ENCODE results near the gene ADCY3.

ADCY3 gene

DNA sequence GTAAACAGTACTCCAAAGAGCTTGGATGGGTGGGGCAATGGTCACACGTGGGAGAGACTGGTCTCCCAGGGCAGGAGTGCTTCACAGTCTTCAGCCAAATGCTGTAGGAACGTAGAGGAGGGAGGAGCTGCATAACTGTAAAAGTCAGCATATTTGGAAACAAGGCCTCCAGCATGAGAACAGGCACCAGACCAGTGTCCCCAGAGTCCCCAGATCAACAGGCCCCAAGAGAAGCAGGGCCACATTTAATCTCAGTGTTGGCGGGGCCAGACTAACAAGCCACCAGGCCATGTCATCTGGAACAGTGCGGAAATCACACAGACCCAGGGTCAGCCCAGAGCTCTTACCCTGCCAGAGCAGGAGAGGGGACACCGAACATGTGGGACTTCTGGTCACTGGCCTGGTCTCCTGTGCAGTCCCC is 63.2 kb downstream of the ADCY3 start:
- H3K4me3 ChIP-seq (ENCODE audit: low read length): no peak overlapping the region
- TF ChIP-seq, protein P1, sequence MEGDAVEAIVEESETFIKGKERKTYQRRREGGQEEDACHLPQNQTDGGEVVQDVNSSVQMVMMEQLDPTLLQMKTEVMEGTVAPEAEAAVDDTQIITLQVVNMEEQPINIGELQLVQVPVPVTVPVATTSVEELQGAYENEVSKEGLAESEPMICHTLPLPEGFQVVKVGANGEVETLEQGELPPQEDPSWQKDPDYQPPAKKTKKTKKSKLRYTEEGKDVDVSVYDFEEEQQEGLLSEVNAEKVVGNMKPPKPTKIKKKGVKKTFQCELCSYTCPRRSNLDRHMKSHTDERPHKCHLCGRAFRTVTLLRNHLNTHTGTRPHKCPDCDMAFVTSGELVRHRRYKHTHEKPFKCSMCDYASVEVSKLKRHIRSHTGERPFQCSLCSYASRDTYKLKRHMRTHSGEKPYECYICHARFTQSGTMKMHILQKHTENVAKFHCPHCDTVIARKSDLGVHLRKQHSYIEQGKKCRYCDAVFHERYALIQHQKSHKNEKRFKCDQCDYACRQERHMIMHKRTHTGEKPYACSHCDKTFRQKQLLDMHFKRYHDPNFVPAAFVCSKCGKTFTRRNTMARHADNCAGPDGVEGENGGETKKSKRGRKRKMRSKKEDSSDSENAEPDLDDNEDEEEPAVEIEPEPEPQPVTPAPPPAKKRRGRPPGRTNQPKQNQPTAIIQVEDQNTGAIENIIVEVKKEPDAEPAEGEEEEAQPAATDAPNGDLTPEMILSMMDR (IDR thresholded peaks at IDR 0.05; ENCODE audit: insufficient read depth, low read depth, low read length, missing control alignments): no peak
- no peak for DNase-seq (ENCODE audit: low read depth)

DNA sequence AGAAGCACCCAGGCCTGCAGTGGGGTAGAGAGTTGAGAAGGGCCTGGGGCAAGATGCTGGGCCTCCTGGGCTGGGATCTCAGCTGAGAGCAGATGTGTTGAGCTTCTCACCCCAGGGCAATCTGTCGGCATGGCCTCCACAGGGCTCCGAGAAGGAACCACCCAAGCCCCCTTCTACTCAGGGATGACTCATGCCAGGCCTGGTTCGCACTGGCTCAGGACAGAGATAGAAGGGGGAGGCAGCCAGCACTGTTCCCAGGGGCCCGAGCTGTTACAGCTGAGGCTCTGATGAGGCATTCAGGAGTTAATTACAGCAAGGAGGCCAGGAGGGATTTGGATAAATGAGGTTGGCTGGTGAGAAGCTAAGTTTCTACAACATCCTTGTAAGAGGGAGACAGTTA is 64.3 kb downstream of the ADCY3 start:
- H3K4me3 ChIP-seq (ENCODE audit: low read length): no peak overlapping the region
- TF ChIP-seq, protein P1 (IDR thresholded peaks at IDR 0.05; ENCODE audit: insufficient read depth, low read depth, low read length, missing control alignments): no peak
- no peak for DNase-seq (ENCODE audit: low read depth)

DNA sequence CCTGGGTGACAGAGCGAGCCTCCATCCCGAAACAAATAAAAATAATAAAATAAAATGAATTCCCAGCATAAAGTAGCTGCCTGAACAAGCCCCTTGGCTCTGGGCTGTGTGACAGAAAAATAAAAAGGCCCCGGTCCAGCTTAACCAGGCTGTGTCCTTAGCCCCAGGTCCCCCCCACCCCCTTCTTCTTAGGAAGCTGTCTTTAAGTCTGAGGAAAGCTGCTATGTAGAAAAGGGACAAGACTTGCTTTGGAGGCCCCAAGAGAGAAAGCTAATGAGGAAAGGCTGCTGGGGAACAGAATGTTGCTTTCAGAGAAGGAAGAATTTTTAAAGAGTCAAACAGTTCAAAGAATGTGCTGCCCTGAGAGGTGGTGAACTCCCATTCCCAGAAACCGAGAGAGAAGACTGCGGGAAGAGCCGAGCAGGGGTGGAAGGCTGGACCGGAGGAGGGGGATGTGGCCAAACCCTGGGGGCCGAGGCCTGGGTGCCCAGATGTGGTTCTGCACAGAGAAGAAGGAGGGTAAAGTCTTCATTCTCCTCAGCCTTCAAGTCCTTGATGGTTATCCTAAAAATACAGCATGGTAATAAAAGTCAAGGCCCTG is 64.9 kb downstream of the ADCY3 start:
- no peak overlapping the region for H3K4me3 ChIP-seq (ENCODE audit: low read length)
- TF ChIP-seq, protein P1 (IDR thresholded peaks at IDR 0.05; ENCODE audit: insufficient read depth, low read depth, low read length, missing control alignments): no peak
- DNase-seq (ENCODE audit: low read depth): no peak

DNA sequence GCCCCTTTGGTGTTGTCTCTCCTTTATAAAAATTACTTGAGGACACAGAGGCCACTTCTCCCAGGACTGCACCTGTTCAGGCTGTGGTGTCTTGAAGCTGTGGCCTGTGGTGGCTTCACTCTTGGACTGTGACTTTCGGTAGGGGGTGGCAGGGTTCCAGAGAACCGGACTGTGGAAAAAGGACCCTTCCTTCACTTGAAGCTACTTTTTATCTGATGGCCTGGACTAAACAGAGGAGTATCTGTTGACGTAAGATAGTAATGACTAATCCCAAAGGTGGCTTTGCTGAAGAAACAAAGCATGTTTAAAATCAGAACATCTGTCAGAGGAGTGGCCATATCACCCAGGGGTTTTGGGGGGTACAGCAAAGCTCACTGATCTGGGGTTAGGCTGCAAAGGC is 66.0 kb downstream of the ADCY3 start:
- DNase-seq (ENCODE audit: low read depth): no peak
- H3K4me3 ChIP-seq (ENCODE audit: low read length): no peak overlapping the region
- TF ChIP-seq, protein P1 (IDR thresholded peaks at IDR 0.05; ENCODE audit: insufficient read depth, low read depth, low read length, missing control alignments): no peak

DNA sequence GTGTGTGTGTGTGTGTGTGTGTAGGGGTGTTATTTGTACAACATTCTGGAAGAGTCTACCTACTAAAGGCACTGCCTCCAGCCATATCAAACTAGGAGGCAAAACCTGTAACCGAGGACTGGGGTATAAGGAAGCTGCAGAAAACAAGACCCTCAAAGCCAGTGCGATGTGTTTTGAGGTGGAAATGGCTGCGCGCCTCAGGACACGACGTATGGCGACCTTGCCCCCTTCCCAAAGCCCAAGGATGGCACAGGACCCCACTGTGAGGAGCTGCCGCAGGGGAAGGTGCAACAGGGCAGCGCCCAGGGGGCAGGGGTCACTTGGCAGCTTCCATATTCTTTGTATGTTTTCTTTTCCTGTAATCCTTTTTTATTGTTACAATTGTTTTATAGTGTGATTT is 67.0 kb downstream of the ADCY3 start:
- TF ChIP-seq, protein P1 (IDR thresholded peaks at IDR 0.05; ENCODE audit: insufficient read depth, low read depth, low read length, missing control alignments): no peak
- no peak overlapping the region for H3K4me3 ChIP-seq (ENCODE audit: low read length)
- no peak for DNase-seq (ENCODE audit: low read depth)

DNA sequence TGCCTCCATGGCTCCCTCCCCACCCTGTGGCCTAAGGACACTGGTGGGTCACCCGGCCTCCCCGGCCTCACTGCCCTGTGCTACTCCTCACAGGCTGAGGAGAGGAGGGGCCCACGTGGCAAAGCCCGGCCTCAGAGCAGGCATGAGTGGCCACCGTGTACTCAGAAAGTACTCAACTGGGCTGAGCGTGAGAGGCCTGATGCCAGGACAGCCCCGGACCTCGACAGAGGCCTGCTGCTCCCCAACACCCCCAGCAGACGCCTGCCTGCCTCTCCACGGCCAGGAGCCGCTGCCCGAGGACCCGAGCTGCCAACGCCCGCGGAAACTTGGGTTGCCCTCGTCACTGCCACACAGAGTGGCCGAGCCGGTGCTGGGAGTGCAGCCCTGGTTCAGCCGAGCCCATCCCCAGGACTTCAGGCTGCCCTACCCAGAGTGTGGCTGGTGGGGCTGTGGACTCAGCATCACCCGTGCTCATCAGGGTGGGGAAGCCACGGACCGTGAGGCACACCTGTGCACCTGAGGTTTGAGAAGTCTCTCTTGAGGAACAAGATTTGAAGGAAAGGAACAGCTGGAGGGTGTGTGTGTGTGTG is 67.5 kb downstream of the ADCY3 start:
- no peak overlapping the region for H3K4me3 ChIP-seq (ENCODE audit: low read length)
- DNase-seq (ENCODE audit: low read depth): no peak
- TF ChIP-seq, protein P1 (IDR thresholded peaks at IDR 0.05; ENCODE audit: insufficient read depth, low read depth, low read length, missing control alignments): no peak

DNA sequence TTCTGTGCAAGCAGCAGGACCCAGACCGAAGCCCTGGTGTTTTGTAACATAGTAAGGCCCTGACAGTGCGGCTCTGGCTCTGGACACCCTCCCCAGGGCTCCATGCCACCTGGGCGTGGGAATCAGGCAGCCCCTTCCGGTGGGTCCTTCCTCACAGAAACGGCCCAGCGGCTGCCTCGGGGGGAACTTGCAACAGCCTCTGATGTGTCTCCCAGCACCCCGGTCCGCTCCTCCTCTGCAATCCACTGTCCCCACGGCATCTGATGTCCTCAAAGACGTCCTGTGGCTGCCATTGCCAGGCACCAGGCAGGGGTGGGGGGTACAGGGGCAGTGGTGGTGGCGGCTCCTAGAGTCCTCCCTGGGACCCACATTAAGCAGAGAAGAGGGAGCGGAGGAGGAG is 68.0 kb downstream of the ADCY3 start:
- no peak overlapping the region for H3K4me3 ChIP-seq (ENCODE audit: low read length)
- DNase-seq (ENCODE audit: low read depth): no peak
- TF ChIP-seq, protein P1 (IDR thresholded peaks at IDR 0.05; ENCODE audit: insufficient read depth, low read depth, low read length, missing control alignments): no peak

Measured in epithelial cell of esophagus (primary cell).